ENCODE results near the gene TPST2.

Gene TPST2

GRCh38 chr22:26527574-26528465 lies 62.1 kb downstream of the TPST2 start:
- Histone ChIP-seq H3K4me3 (ENCODE audit: low read depth, low read length) (no peak overlapping the region), H3K4me2 (ENCODE audit: low read length) (no peak overlapping the region), H3K79me2 (no peaks in the 10 kb centered on the region), H3K36me3 (ENCODE audit: control insufficient read depth, insufficient read depth, low read length) (no peaks in the 10 kb centered on the region), H3K27me3 (ENCODE audit: control insufficient read depth, insufficient read depth, low read length) (no peaks in the 10 kb centered on the region), H3K4me1 (no peaks in the 10 kb centered on the region), H3K9me3 (ENCODE audit: control insufficient read depth, low read length) (no peaks in the 10 kb centered on the region), H2AFZ (no peak overlapping the region), H3K9ac (no peak overlapping the region), H3K27ac (no peak overlapping the region)
- no peak for TF ChIP-seq CTCF (IDR thresholded peaks at IDR 0.05)

GRCh38 chr22:26527167-26527566 lies 62.8 kb downstream of the TPST2 start:
- Histone ChIP-seq H3K4me1 (no peaks in the 10 kb centered on the region), H3K27me3 (ENCODE audit: control insufficient read depth, insufficient read depth, low read length) (no peaks in the 10 kb centered on the region), H3K36me3 (ENCODE audit: control insufficient read depth, insufficient read depth, low read length) (no peaks in the 10 kb centered on the region), H3K27ac (no peak overlapping the region), H2AFZ (no peak overlapping the region), H3K9ac (no peak overlapping the region), H3K4me2 (ENCODE audit: low read length) (no peak overlapping the region), H3K9me3 (ENCODE audit: control insufficient read depth, low read length) (no peaks in the 10 kb centered on the region), H3K4me3 (ENCODE audit: low read depth, low read length) (no peak overlapping the region), H3K79me2 (no peaks in the 10 kb centered on the region)
- TF ChIP-seq CTCF (IDR thresholded peaks at IDR 0.05): no peak

- Histone ChIP-seq H3K27me3 (ENCODE audit: control insufficient read depth, insufficient read depth, low read length) (no peaks in the 10 kb centered on the region), H3K27ac (no peak overlapping the region), H3K9me3 (ENCODE audit: control insufficient read depth, low read length) (no peaks in the 10 kb centered on the region), H3K4me2 (ENCODE audit: low read length) (no peak overlapping the region), H3K79me2 (no peaks in the 10 kb centered on the region), H3K9ac (no peak overlapping the region), H3K4me3 (ENCODE audit: low read depth, low read length) (no peak overlapping the region), H3K4me1 (no peaks in the 10 kb centered on the region), H2AFZ (no peak overlapping the region), H3K36me3 (ENCODE audit: control insufficient read depth, insufficient read depth, low read length) (no peaks in the 10 kb centered on the region)
- no peak for TF ChIP-seq CTCF (IDR thresholded peaks at IDR 0.05)
These were observed 63.9 kb downstream of the TPST2 start for GRCh38 chr22:26525946-26526564.

- H3K9ac ChIP-seq: no peak overlapping the region
These were observed 65.1 kb downstream of the TPST2 start for GRCh38 chr22:26524870-26525269.

More at GRCh38 chr22:26524870-26525269, 65.1 kb downstream of the TPST2 start:
- Histone ChIP-seq H3K36me3 (ENCODE audit: control insufficient read depth, insufficient read depth, low read length) (no peaks in the 10 kb centered on the region), H3K4me2 (ENCODE audit: low read length) (no peak overlapping the region), H3K9me3 (ENCODE audit: control insufficient read depth, low read length) (no peaks in the 10 kb centered on the region), H3K27me3 (ENCODE audit: control insufficient read depth, insufficient read depth, low read length) (no peaks in the 10 kb centered on the region), H3K79me2 (no peaks in the 10 kb centered on the region), H3K4me1 (no peaks in the 10 kb centered on the region), H3K4me3 (ENCODE audit: low read depth, low read length) (no peak overlapping the region), H3K27ac (no peak overlapping the region), H2AFZ (no peak overlapping the region)
- no peak for TF ChIP-seq CTCF (IDR thresholded peaks at IDR 0.05)

Measured in parathyroid adenoma (tissue), 2 donors.